ENCODE results near the gene ETV6.

DNA sequence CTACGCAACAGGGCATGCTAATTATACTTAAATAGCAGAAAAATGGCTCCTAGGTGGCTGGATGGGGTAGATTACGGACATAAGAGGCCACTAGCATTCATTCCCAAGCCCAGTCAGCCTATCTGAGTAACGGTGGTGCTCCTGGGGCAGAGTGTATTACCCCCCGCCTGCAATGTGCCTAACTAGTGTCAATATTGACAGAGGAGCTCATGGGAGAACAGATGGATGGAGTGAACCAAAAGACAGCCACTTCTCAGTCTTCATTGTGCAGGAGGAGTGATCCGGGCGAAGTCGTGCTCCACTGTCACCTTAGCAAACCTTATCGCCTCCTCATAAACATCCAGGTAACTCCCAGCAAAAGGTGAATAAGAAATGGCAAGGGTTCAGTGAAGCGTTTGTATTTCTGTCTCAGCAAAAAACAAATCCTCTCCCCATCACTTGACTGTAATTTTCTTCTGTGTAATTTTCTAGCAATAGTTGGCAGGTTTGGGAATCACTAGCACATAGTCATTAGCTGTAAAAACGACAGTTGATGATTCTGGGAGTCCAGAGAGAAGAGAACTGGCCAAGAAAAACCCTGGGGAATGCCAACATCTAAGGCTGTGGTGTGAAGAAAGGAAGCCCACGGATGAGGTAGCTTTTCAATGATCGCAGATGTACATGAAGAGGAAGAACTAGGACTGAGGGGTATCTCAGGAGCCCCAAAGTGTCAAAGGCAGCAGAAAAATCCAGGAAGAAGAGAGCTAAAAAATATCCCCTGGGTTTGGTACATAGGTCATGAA lies 294.6 kb downstream of the ETV6 start:
- TF ChIP-seq EZH2phosphoT487 (IDR thresholded peaks at IDR 0.05; ENCODE audit: borderline replicate concordance, low read depth, low read length) = no peak
- TF ChIP-seq, protein P1, sequence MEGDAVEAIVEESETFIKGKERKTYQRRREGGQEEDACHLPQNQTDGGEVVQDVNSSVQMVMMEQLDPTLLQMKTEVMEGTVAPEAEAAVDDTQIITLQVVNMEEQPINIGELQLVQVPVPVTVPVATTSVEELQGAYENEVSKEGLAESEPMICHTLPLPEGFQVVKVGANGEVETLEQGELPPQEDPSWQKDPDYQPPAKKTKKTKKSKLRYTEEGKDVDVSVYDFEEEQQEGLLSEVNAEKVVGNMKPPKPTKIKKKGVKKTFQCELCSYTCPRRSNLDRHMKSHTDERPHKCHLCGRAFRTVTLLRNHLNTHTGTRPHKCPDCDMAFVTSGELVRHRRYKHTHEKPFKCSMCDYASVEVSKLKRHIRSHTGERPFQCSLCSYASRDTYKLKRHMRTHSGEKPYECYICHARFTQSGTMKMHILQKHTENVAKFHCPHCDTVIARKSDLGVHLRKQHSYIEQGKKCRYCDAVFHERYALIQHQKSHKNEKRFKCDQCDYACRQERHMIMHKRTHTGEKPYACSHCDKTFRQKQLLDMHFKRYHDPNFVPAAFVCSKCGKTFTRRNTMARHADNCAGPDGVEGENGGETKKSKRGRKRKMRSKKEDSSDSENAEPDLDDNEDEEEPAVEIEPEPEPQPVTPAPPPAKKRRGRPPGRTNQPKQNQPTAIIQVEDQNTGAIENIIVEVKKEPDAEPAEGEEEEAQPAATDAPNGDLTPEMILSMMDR (conservative IDR thresholded peaks at IDR 0.05; ENCODE audit: low read length) = no peak
